Measurements from ENCODE around the gene ARHGAP8.

ARHGAP8 gene

GRCh38 chr22:44825310-44826150 lies 73.2 kb downstream of the ARHGAP8 start:
- H3K27ac ChIP-seq (ENCODE audit: insufficient read depth, low read depth, low read length, poor library complexity, severe bottlenecking), result no peak overlapping the region
- no peaks in the 10 kb centered on the region for H3K27me3 ChIP-seq (ENCODE audit: control insufficient read depth, insufficient read depth, low read length, poor library complexity, severe bottlenecking)
- H3K4me3 ChIP-seq (ENCODE audit: insufficient read depth, low read depth, low read length), result no peak overlapping the region
- no peaks in the 10 kb centered on the region for H3K4me1 ChIP-seq (ENCODE audit: control insufficient read depth, insufficient read depth, low read length)
- no peaks in the 10 kb centered on the region for H3K9me3 ChIP-seq (ENCODE audit: control insufficient read depth, low read length)
- H3K36me3 ChIP-seq (ENCODE audit: control insufficient read depth, insufficient read depth, low read length), result no peaks in the 10 kb centered on the region
- 93 to 97% methylated on average over 43 of the region's 43 CpGs for WGBS, 2 experiments

- H3K4me1 ChIP-seq (ENCODE audit: control insufficient read depth, insufficient read depth, low read length), result no peaks in the 10 kb centered on the region
- H3K9me3 ChIP-seq (ENCODE audit: control insufficient read depth, low read length), result no peaks in the 10 kb centered on the region
- H3K27me3 ChIP-seq (ENCODE audit: control insufficient read depth, insufficient read depth, low read length, poor library complexity, severe bottlenecking), result no peaks in the 10 kb centered on the region
- 90 to 94% methylated on average over 16 of the region's 16 CpGs for WGBS, 2 experiments
- H3K36me3 ChIP-seq (ENCODE audit: control insufficient read depth, insufficient read depth, low read length), result no peaks in the 10 kb centered on the region
- H3K27ac ChIP-seq (ENCODE audit: insufficient read depth, low read depth, low read length, poor library complexity, severe bottlenecking), result no peak overlapping the region
- no peak overlapping the region for H3K4me3 ChIP-seq (ENCODE audit: insufficient read depth, low read depth, low read length)
Measured at GRCh38 chr22:44827666-44828190, 75.4 kb downstream of the ARHGAP8 start.

GRCh38 chr22:44828193-44828592 lies 75.8 kb downstream of the ARHGAP8 start:
- Histone ChIP-seq H3K4me3 (ENCODE audit: insufficient read depth, low read depth, low read length) (no peak overlapping the region), H3K27ac (ENCODE audit: insufficient read depth, low read depth, low read length, poor library complexity, severe bottlenecking) (no peak overlapping the region), H3K27me3 (ENCODE audit: control insufficient read depth, insufficient read depth, low read length, poor library complexity, severe bottlenecking) (no peaks in the 10 kb centered on the region), H3K9me3 (ENCODE audit: control insufficient read depth, low read length) (no peaks in the 10 kb centered on the region), H3K36me3 (ENCODE audit: control insufficient read depth, insufficient read depth, low read length) (no peaks in the 10 kb centered on the region), H3K4me1 (ENCODE audit: control insufficient read depth, insufficient read depth, low read length) (no peaks in the 10 kb centered on the region)
- WGBS, 2 experiments, result 66 to 70% methylated on average over 8 of the region's 8 CpGs

- no peak overlapping the region for H3K27ac ChIP-seq (ENCODE audit: insufficient read depth, low read depth, low read length, poor library complexity, severe bottlenecking)
- 83 to 94% methylated on average over 1 of the region's 1 CpG for WGBS, 2 experiments
- no peaks in the 10 kb centered on the region for H3K9me3 ChIP-seq (ENCODE audit: control insufficient read depth, low read length)
- no peak overlapping the region for H3K4me3 ChIP-seq (ENCODE audit: insufficient read depth, low read depth, low read length)
- no peaks in the 10 kb centered on the region for H3K36me3 ChIP-seq (ENCODE audit: control insufficient read depth, insufficient read depth, low read length)
- H3K27me3 ChIP-seq (ENCODE audit: control insufficient read depth, insufficient read depth, low read length, poor library complexity, severe bottlenecking), result no peaks in the 10 kb centered on the region
- H3K4me1 ChIP-seq (ENCODE audit: control insufficient read depth, insufficient read depth, low read length), result no peaks in the 10 kb centered on the region
Measured at GRCh38 chr22:44831885-44832284, 79.5 kb downstream of the ARHGAP8 start.

- Histone ChIP-seq H3K9me3 (ENCODE audit: control insufficient read depth, low read length) (no peaks in the 10 kb centered on the region), H3K4me3 (ENCODE audit: insufficient read depth, low read depth, low read length) (no peak overlapping the region), H3K27me3 (ENCODE audit: control insufficient read depth, insufficient read depth, low read length, poor library complexity, severe bottlenecking) (no peaks in the 10 kb centered on the region), H3K27ac (ENCODE audit: insufficient read depth, low read depth, low read length, poor library complexity, severe bottlenecking) (no peak overlapping the region), H3K36me3 (ENCODE audit: control insufficient read depth, insufficient read depth, low read length) (no peaks in the 10 kb centered on the region), H3K4me1 (ENCODE audit: control insufficient read depth, insufficient read depth, low read length) (no peaks in the 10 kb centered on the region)
Measured at GRCh38 chr22:44834065-44834464, 81.7 kb downstream of the ARHGAP8 start.

GRCh38 chr22:44837481-44837880 lies 85.1 kb downstream of the ARHGAP8 start:
- Histone ChIP-seq H3K27me3 (ENCODE audit: control insufficient read depth, insufficient read depth, low read length, poor library complexity, severe bottlenecking) (no peaks in the 10 kb centered on the region), H3K27ac (ENCODE audit: insufficient read depth, low read depth, low read length, poor library complexity, severe bottlenecking) (no peak overlapping the region), H3K4me1 (ENCODE audit: control insufficient read depth, insufficient read depth, low read length) (no peaks in the 10 kb centered on the region), H3K36me3 (ENCODE audit: control insufficient read depth, insufficient read depth, low read length) (no peaks in the 10 kb centered on the region), H3K4me3 (ENCODE audit: insufficient read depth, low read depth, low read length) (no peak overlapping the region), H3K9me3 (ENCODE audit: control insufficient read depth, low read length) (no peaks in the 10 kb centered on the region)
- WGBS, 2 experiments, result 85% methylated on average over 15 of the region's 15 CpGs

GRCh38 chr22:44838316-44839016 lies 86.1 kb downstream of the ARHGAP8 start:
- no peaks in the 10 kb centered on the region for H3K36me3 ChIP-seq (ENCODE audit: control insufficient read depth, insufficient read depth, low read length)
- no peaks in the 10 kb centered on the region for H3K9me3 ChIP-seq (ENCODE audit: control insufficient read depth, low read length)
- WGBS, 2 experiments, result 88 to 93% methylated on average over 16 of the region's 16 CpGs
- H3K4me3 ChIP-seq (ENCODE audit: insufficient read depth, low read depth, low read length), result no peak overlapping the region
- no peak overlapping the region for H3K27ac ChIP-seq (ENCODE audit: insufficient read depth, low read depth, low read length, poor library complexity, severe bottlenecking)
- no peaks in the 10 kb centered on the region for H3K4me1 ChIP-seq (ENCODE audit: control insufficient read depth, insufficient read depth, low read length)
- H3K27me3 ChIP-seq (ENCODE audit: control insufficient read depth, insufficient read depth, low read length, poor library complexity, severe bottlenecking), result no peaks in the 10 kb centered on the region

GRCh38 chr22:44839061-44839460 lies 86.7 kb downstream of the ARHGAP8 start:
- Histone ChIP-seq H3K9me3 (ENCODE audit: control insufficient read depth, low read length) (no peaks in the 10 kb centered on the region), H3K4me3 (ENCODE audit: insufficient read depth, low read depth, low read length) (no peak overlapping the region), H3K4me1 (ENCODE audit: control insufficient read depth, insufficient read depth, low read length) (no peaks in the 10 kb centered on the region), H3K27ac (ENCODE audit: insufficient read depth, low read depth, low read length, poor library complexity, severe bottlenecking) (no peak overlapping the region), H3K27me3 (ENCODE audit: control insufficient read depth, insufficient read depth, low read length, poor library complexity, severe bottlenecking) (no peaks in the 10 kb centered on the region), H3K36me3 (ENCODE audit: control insufficient read depth, insufficient read depth, low read length) (no peaks in the 10 kb centered on the region)
- 84 to 85% methylated on average over 7 of the region's 7 CpGs for WGBS, 2 experiments

GRCh38 chr22:44839721-44840120 lies 87.3 kb downstream of the ARHGAP8 start:
- Histone ChIP-seq H3K27ac (ENCODE audit: insufficient read depth, low read depth, low read length, poor library complexity, severe bottlenecking) (no peak overlapping the region), H3K27me3 (ENCODE audit: control insufficient read depth, insufficient read depth, low read length, poor library complexity, severe bottlenecking) (no peaks in the 10 kb centered on the region), H3K4me1 (ENCODE audit: control insufficient read depth, insufficient read depth, low read length) (no peaks in the 10 kb centered on the region), H3K36me3 (ENCODE audit: control insufficient read depth, insufficient read depth, low read length) (no peaks in the 10 kb centered on the region), H3K4me3 (ENCODE audit: insufficient read depth, low read depth, low read length) (no peak overlapping the region), H3K9me3 (ENCODE audit: control insufficient read depth, low read length) (no peaks in the 10 kb centered on the region)
- WGBS, 2 experiments, result 94 to 95% methylated on average over 13 of the region's 13 CpGs

GRCh38 chr22:44840611-44841322 lies 88.4 kb downstream of the ARHGAP8 start:
- Histone ChIP-seq H3K27ac (ENCODE audit: insufficient read depth, low read depth, low read length, poor library complexity, severe bottlenecking) (no peak overlapping the region), H3K9me3 (ENCODE audit: control insufficient read depth, low read length) (no peaks in the 10 kb centered on the region), H3K4me1 (ENCODE audit: control insufficient read depth, insufficient read depth, low read length) (no peaks in the 10 kb centered on the region), H3K36me3 (ENCODE audit: control insufficient read depth, insufficient read depth, low read length) (no peaks in the 10 kb centered on the region), H3K27me3 (ENCODE audit: control insufficient read depth, insufficient read depth, low read length, poor library complexity, severe bottlenecking) (no peaks in the 10 kb centered on the region), H3K4me3 (ENCODE audit: insufficient read depth, low read depth, low read length) (no peak overlapping the region)
- WGBS, 2 experiments, result 90% methylated on average over 30 of the region's 30 CpGs

Data from ectodermal cell (in vitro differentiated cells).